ENCODE measurements around the gene MEF2C. TPM values are rescaled to one million over a fixed set of nuclear protein-coding genes. Genes with fewer than 3 reads are reported as not detected.

Gene MEF2C
- total RNA-seq, 1 experiment from 2014 or later, result 13.0 TPM

GRCh38 chr5:88669371-88670050 is 213.5 kb downstream of the MEF2C start:
- RAD21 ChIA-PET (ENCODE audit: low non-redundant PET in 1 of 2, low total read pairs in 2 of 2, uncharacterized antibody in 2 of 2, unreplicated experiment in 2 of 2), result no interaction called here

More at GRCh38 chr5:88669371-88670050, 213.5 kb downstream of the MEF2C start:
- DNase-seq (ENCODE audit: low read depth, low spot score) (no peak), ATAC-seq (no peak)
- Histone ChIP-seq H4K20me1 (ENCODE audit: insufficient read depth) (no peaks in the 10 kb centered on the region), H3K9ac (ENCODE audit: low read length) (no peak overlapping the region), H3K27ac (ENCODE audit: low read depth, low read length) (no peak overlapping the region), H3K4me3 (replicated peaks in 1 of 2; ENCODE audit: low read depth in 1 of 2, low read length in 2 of 2) (no peak overlapping the region), H3K36me3 (ENCODE audit: control insufficient read depth in 1 of 2, insufficient read depth in 2 of 2, low read length in 2 of 2) (no peaks in the 10 kb centered on the region), H3K79me2 (ENCODE audit: insufficient read depth, low read length) (no peaks in the 10 kb centered on the region), H2AFZ (ENCODE audit: low read depth, low read length, poor library complexity, severe bottlenecking) (no peak overlapping the region), H3K9me3 (ENCODE audit: control insufficient read depth in 1 of 2, insufficient read depth in 1 of 2, low read depth in 1 of 2, low read length in 2 of 2) (no peaks in the 10 kb centered on the region), H3K27me3 (ENCODE audit: insufficient read depth, low read length) (no peaks in the 10 kb centered on the region), H3K4me2 (ENCODE audit: low read length) (no peak overlapping the region), H3K9me2 (ENCODE audit: insufficient read depth) (no peaks in the 10 kb centered on the region), H3K4me1 (ENCODE audit: control insufficient read depth in 1 of 2, insufficient read depth in 2 of 2, low read length in 2 of 2) (no peaks in the 10 kb centered on the region)
- CTCF ChIA-PET, result no interaction called here
- intact Hi-C loops (cut with micrococcal nuclease), result loop anchor here (10.0 kb wide), 1 partner anchor 405 kb away; the partner anchor contains the start of gene TMEM161B
- no TSS peak for BruUV-seq (replicated peaks)
- TF ChIP-seq JUND (IDR thresholded peaks at IDR 0.05) (no peak), ZFX (IDR thresholded peaks at IDR 0.05) (no peak), MAX (IDR thresholded peaks at IDR 0.05) (no peak), ZBTB33 (IDR thresholded peaks at IDR 0.05; ENCODE audit: extremely low read depth, insufficient replicate concordance, low read length) (no peak)
- POLR2A ChIA-PET, result no interaction called here
